ENCODE measurements around the gene FAT2.

FAT2 gene

GRCh38 chr5:151631941-151632340 lies 40.8 kb upstream of the FAT2 start:
- H3K4me3 ChIP-seq (ENCODE audit: low read length): no peak overlapping the region
- no peak for TF ChIP-seq CTCF (conservative IDR thresholded peaks at IDR 0.05; ENCODE audit: low read length)
- DNase-seq (ENCODE audit: low read depth): no peak

- no peak overlapping the region for H3K4me3 ChIP-seq (ENCODE audit: low read length)
- no peak for TF ChIP-seq CTCF (conservative IDR thresholded peaks at IDR 0.05; ENCODE audit: low read length)
- no peak for DNase-seq (ENCODE audit: low read depth)
These were observed 39.0 kb upstream of the FAT2 start for GRCh38 chr5:151630088-151630487.

- H3K4me3 ChIP-seq (ENCODE audit: low read length): no peak overlapping the region
- peak; percentile 12 for TF ChIP-seq CTCF (conservative IDR thresholded peaks at IDR 0.05; ENCODE audit: low read length)
- peak; percentile 83 for DNase-seq (ENCODE audit: low read depth)
These were observed 37.1 kb upstream of the FAT2 start for GRCh38 chr5:151628112-151628823.

- DNase-seq (ENCODE audit: low read depth): no peak
- TF ChIP-seq CTCF (conservative IDR thresholded peaks at IDR 0.05; ENCODE audit: low read length): no peak
- H3K4me3 ChIP-seq (ENCODE audit: low read length): no peak overlapping the region
These were observed 36.5 kb upstream of the FAT2 start for GRCh38 chr5:151627650-151628049.

- DNase-seq (ENCODE audit: low read depth): no peak
- H3K4me3 ChIP-seq (ENCODE audit: low read length): no peak overlapping the region
- no peak for TF ChIP-seq CTCF (conservative IDR thresholded peaks at IDR 0.05; ENCODE audit: low read length)
These were observed 34.2 kb upstream of the FAT2 start for GRCh38 chr5:151625285-151625684.

DNA sequence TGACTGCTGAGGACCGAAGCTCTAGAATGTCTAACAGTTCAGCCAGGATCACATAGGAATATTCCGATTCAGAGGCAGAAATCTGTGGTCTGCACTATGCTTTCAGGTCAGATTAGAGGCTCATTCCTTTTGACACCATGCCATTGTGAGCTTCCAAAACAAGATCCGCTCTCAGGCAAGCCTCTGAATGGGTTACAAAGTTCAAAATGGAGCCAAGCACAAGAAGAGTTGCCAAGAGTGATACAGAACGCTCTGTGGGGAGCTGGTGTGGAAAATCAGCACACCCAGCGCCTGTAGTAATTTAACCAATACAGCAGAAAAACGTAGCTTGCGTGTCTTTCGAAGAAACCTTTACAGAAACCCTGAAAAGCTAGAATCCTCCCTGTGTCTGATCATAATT lies 33.3 kb upstream of the FAT2 start:
- H3K4me3 ChIP-seq (ENCODE audit: low read length): no peak overlapping the region
- no peak for DNase-seq (ENCODE audit: low read depth)
- no peak for TF ChIP-seq CTCF (conservative IDR thresholded peaks at IDR 0.05; ENCODE audit: low read length)

DNA sequence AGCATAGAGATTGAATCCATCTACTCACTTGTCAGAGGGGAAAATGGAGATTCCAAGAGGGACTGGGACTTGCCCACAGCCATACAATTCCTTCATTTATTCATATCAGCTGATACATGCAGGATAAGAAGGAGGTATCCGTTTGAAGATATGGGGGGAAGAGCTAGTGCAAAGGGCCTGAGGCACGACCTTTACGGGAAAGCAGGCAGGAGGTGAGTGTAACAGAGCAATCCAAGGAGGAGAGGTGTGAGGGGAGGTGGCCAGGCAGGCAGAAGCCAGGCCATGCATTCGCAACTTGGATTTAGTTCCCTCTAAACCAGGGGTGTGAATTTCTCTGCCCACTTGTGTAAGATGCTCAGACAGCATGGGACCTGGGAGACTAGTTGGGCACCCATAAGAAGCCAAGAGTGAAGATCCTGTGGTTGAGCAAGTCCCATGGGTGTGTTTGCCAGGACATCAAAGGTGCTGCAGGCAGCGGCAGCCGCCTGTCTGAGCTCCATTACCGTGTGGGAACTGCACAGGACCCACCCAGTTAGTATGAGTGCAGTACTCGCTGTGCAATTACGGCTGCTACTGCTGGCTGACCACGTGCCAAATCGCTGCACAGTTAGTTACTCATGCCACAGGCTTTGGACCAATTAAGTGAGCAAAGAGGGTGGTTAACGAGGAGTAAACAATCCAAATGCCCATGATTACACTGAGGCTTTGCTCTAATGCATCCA lies 31.4 kb upstream of the FAT2 start:
- DNase-seq (ENCODE audit: low read depth): peak; percentile 13
- no peak overlapping the region for H3K4me3 ChIP-seq (ENCODE audit: low read length)
- TF ChIP-seq CTCF (conservative IDR thresholded peaks at IDR 0.05; ENCODE audit: low read length): no peak

Data from AG10803 (cell line).